ENCODE results near the gene TNNI2.

TNNI2 gene

GRCh38 chr11:1834779-1835670 lies 3.8 kb upstream of the TNNI2 start, which contains the start of gene SYT8:
TSS of gene SYT8 (plus strand) at chr11:1834990. CDS start at chr11:1835106, 116 bp downstream.
- peak; percentile 55 for DNase-seq

GRCh38 chr11:1835671-1836010 lies 3.1 kb upstream of the TNNI2 start:
- peak; percentile 27 for DNase-seq

GRCh38 chr11:1836011-1836945 lies 2.5 kb upstream of the TNNI2 start:
- DNase-seq: peak; percentile 21

GRCh38 chr11:1837171-1838076 lies 1.4 kb upstream of the TNNI2 start:
- DNase-seq: peak; percentile 91

GRCh38 chr11:1838077-1838425 lies 730 bp upstream of the TNNI2 start:
- no peak for DNase-seq

- no peak for DNase-seq
Observed at GRCh38 chr11:1839204-1839923, 583 bp downstream of the TNNI2 start.

GRCh38 chr11:1839924-1840779 lies 1.4 kb downstream of the TNNI2 start:
- DNase-seq: no peak

- no peak for DNase-seq
Observed at GRCh38 chr11:1840780-1841480, 2.1 kb downstream of the TNNI2 start.

GRCh38 chr11:1841511-1842148 lies 2.8 kb downstream of the TNNI2 start:
- no peak for DNase-seq

GRCh38 chr11:1842149-1843097 lies 3.6 kb downstream of the TNNI2 start:
- no peak for DNase-seq

GRCh38 chr11:1843098-1843473 lies 4.3 kb downstream of the TNNI2 start:
- no peak for DNase-seq

- no peak for DNase-seq
Observed at GRCh38 chr11:1843796-1844195, 5.0 kb downstream of the TNNI2 start.

GRCh38 chr11:1844221-1845094 lies 5.7 kb downstream of the TNNI2 start:
- no peak for DNase-seq

GRCh38 chr11:1845095-1845429 lies 6.3 kb downstream of the TNNI2 start:
- no peak for DNase-seq

- DNase-seq: no peak
Observed at GRCh38 chr11:1845561-1846452, 7.0 kb downstream of the TNNI2 start.

GRCh38 chr11:1846453-1846932 lies 7.7 kb downstream of the TNNI2 start:
- no peak for DNase-seq

All from right hindlimb (tissue), 1 donor.